Measurements from ENCODE around the gene ATP1A3.
A peak's percentile ranks its signal among the peaks of the same experiment; 100 is the strongest.

ATP1A3 gene

GRCh38 chr19:41984961-41985360, 9.1 kb downstream of the ATP1A3 start:
- DNase-seq (ENCODE audit: low read depth): no peak

DNA sequence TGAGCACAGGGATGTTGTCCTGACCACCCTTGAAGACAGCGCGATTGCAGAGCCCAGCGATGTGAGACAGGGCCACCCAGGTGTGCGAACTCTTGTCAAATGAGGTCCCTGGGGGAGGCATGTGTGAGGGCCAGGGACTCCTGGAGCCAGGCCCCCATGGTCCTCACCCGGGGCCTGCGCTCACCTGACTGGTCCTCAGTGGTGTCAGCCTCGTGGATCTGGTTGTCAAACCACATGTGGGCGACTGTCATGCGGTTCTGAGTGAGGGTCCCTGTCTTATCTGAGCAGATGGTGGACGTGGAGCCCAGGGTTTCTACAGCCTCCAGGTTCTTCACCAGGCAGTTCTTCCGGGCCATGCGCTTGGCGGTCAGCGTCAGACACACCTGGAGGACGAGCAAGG, 12.3 kb downstream of the ATP1A3 start:
- no peak for DNase-seq (ENCODE audit: low read depth)

- DNase-seq (ENCODE audit: low read depth): no peak
These were observed 15.6 kb downstream of the ATP1A3 start for GRCh38 chr19:41978470-41978869.

DNA sequence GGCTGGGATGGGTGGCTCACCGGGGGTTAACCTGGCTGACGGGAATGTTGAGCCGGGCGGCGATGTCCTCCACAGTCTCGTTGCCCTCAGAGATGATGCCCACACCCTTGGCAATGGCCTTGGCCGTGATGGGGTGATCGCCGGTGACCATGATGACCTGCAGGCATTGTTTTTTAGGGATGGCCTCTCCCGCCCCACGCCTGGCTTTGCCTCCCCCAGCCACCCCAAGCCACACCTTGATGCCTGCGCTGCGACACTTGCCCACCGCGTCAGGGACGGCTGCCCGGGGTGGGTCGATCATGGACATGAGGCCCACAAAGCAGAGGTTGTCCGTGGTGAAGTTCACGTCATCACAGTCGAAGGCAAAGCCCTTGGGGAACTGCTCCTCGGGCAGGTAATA, 16.1 kb downstream of the ATP1A3 start:
- DNase-seq (ENCODE audit: low read depth): no peak

DNA sequence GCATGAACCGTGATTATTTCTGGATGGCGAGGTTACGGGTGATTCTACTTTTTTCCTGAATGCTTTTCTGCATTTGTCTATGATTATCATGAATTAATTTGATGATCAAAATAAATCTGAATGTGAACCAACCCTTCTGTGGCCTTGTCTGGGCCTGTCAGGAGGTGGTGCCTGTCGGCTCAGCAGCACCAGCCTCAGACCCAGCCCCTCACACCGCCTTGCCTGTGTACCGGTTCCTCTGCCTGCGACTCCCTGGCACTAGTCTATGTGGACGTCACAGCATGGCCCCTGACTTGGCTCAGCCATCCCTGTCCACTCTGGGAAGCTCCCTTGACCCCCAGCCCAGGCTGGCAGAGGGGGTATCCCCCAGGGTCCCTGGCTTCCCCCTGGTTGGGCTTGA, 19.4 kb downstream of the ATP1A3 start:
- DNase-seq (ENCODE audit: low read depth): no peak

DNA sequence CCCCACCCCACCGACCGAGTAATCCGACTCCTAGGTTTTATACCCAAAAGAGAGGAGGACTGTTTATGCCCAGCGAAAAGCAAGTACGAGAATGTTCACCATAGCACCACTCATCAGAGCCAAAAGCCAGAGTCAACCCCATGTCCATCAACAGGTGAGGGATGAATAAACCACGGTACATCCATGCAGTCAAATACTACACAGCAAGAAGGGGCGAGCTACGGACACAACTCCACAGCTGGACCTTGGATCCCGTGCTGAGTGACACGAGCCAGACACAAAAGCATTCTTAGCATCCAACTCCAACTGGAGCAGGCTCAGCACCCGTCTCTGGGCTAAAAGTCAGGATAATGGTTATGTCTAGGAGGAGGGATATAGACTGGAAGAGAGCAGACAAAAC, 22.7 kb downstream of the ATP1A3 start:
- no peak for DNase-seq (ENCODE audit: low read depth)

DNA sequence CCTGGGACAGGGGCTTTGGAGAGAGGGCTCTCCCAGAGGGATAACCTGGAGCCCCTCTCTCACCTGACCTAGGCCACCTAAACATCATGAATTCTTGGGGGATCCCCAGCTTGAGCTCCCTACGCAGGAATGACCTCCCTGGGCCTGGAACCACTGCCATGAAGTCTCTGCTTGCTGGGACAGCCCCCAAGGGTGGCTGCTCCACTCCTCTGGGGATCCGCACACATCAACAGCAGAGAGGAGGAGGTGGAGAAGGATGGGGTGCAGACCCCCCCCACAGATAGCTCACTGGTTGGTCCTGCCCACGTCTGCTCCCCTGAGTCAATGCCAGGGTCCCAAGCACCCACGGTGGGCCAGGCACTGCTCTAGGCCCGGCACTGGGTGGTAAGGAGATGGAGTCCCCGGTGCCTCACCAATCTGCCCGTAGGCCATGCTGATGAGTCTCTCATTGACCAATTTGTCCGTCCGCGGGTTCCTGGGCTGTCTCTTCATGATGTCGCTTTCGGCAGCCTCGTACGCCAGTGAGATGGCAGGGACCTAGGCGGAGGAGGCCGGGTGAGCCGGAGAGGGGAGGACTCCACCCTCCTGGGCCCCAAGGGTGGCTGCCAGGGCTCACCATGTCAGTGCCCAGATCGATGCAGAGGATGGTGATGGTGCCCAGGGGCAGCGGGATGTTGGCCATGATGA, 24.1 kb downstream of the ATP1A3 start:
- DNase-seq (ENCODE audit: low read depth): no peak

- no peak for DNase-seq (ENCODE audit: low read depth)
These were observed 25.1 kb downstream of the ATP1A3 start for GRCh38 chr19:41968751-41969595.

DNA sequence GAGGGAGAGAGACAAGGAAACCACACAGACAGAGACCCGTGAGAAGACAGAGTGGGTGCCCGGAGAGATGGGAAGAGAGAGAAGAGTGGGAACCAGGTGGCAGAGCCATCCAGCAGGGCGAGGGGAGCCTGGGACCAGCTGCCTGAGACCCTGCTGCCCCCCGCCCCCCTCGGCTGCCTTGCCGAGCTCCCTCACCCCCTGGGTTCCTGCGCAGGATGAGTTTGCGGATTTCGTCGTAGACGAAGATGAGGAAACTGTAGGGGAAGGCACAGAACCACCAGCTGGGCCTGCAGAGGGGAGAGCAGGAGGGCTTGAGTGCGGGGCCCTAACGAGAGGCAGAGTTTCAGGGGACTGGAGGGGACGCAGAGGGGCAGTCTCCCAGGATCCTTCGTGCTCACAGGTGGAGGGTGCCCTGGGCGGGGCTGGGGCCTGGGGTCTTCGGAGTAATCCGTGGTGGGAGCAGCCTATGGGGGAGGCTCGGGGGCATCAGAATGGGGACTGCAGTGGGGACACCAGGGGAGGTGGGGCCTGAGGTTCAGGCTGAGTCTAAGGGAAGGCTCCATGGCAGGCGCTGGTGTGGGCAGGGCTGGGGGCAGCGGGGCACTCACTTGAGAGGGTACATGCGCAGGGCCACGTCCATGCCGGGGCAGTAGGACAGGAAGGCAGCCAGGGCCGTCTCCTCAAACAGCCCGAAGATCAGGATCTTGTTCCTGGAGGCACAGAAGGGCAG, 26.8 kb downstream of the ATP1A3 start:
- DNase-seq (ENCODE audit: low read depth): no peak

DNA sequence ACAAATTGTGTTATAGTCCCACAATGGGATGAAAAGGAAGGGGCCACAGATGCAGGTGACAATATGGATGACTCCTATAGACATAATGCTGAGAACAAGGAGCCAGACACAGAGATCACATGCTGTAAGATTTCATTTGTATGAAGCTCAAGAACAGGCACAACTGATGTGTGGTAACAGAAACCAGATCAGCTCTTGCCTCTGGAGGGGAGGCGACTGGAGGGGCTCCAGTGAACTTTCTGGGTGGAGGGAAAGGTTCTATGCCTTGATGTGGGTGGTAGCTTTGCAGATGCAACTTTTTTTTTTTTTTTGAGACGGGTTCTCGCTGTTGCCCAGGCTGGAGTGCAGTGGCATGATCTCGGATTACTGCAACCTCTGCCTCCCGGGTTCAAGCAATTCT, 28.9 kb downstream of the ATP1A3 start:
- DNase-seq (ENCODE audit: low read depth): no peak

DNA sequence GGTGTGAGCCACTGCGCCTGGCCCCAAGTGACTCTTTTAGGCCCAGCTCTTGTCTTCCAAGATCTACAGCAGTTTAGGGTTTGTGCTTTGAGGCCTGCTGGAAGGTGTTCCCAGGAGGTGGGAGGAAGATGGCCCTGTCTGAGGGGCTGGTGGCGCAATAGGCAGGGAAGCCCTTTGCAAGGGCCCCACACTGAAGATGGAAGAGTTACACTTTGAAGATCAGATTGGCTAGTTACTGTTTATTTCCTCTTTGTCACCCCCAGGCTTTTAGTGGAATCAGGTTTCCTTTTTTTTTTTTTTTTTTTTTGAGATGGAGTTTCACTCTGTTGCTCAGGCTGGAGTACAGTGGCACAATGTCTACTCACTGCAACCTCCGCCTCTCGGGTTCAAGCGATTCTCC, 33.1 kb downstream of the ATP1A3 start:
- DNase-seq (ENCODE audit: low read depth): no peak

- peak; percentile 78 for DNase-seq (ENCODE audit: low read depth)
These were observed 34.7 kb downstream of the ATP1A3 start, which contains the start of gene RABAC1 for GRCh38 chr19:41959056-41960053. Gene RABAC1, minus strand, starts transcription at chr19:41959321. Its CDS starts 29 bp downstream, at chr19:41959292.

- peak; percentile 67 for DNase-seq (ENCODE audit: low read depth)
These were observed 35.5 kb downstream of the ATP1A3 start for GRCh38 chr19:41958367-41959055.

- no peak for DNase-seq (ENCODE audit: low read depth)
These were observed 36.1 kb downstream of the ATP1A3 start for GRCh38 chr19:41957838-41958366.

DNA sequence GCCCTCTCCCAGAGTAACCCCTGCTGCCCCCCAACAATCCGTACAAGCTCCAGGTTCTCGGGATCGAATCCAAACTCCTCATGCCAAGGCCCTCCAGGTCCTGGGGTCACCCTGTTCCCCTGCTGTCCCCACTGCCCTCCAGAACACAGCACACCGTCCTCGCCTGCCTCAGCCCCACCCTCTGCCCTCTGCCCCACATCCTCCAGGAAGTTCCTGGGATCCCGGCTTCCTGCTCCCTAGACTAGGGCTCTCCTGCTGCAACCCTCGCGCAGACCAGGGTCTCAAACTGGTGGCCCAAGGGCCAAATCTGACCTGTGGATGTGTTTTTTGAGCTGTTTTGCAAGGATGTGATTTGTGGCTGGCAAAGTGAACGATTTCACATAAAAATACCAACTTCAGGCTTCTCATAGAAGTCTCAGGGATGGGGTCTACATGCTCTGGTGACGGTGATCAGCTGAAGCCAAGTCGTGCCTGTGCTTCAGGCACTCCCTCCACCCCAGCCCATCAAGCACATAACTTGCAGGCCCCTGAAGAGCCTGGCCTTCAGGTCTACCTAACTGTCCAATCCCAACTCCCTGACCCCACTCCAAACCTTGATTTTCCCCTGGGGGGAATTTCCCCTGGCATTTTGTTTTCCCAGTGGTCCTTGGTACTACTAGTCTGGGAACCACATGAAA, 36.7 kb downstream of the ATP1A3 start:
- DNase-seq (ENCODE audit: low read depth): no peak

- no peak for DNase-seq (ENCODE audit: low read depth)
These were observed 37.4 kb downstream of the ATP1A3 start for GRCh38 chr19:41956621-41957020.

DNA sequence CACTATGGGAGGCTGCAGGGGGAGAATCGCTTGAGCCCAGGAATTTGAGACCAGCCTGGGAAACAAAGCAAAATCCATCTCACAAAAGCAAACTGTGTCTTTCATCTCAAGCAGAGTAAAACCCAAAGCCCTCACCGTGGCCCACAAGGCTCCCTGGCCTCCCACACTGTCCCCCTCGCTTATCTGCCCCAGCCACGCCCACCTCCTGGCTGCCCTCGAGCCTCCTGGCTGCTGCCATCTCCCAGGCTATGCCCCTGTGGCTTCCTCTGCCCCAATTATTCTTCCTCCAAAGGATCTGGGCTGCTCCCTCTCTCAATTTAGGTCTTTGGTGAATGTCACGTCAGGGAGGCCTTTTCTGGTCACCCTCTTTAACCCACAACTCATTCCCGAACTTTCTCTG, 38.5 kb downstream of the ATP1A3 start:
- DNase-seq (ENCODE audit: low read depth): no peak

DNA sequence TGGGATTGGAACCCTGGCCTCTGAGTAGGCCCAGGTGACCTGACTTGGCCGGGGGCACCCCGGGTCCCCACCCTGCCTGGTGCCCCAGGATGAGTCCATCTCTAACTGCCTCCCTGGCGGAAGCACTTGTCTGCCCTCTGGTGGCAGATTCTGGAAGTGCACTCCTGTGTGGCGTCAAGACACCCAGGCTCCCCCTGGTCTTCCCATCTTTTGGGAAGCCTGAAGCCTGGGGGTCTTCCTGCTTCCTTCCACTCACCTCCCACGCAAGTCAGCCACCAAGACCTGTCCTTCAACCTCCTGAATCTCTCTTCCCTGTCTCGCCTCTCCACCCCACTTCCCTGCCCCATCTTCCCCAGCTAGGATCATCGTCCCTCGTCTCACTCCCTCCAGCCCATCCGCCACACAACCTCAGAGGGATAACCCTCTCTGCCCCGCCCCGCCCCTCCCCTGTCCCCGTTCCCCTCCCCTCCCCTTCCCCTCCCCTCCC, 42.3 kb downstream of the ATP1A3 start:
- DNase-seq (ENCODE audit: low read depth): peak; percentile 80

- no peak for DNase-seq (ENCODE audit: low read depth)
These were observed 46.9 kb downstream of the ATP1A3 start for GRCh38 chr19:41947091-41947490.

Measured in stimulated activated CD8-positive, alpha-beta memory T cell treated with anti-CD3 and anti-CD28 coated beads, Interleukin-12 subunit alpha, Interleukin-12 subunit beta, amount 100 ng/mL, for 1 hour (primary cell).